ENCODE data around the gene RECQL5.
"Not testable (repeated sequence)": the region's sequence is repeated elsewhere in the genome, so short reads cannot be mapped to it uniquely, and the experiment has no call there.

Gene RECQL5

GRCh38 chr17:75649687-75650086 lies 17.3 kb downstream of the RECQL5 start:
- in situ Hi-C loops (cut with MboI; ENCODE audit: low sequenced_read_pairs) = no loop called here

GRCh38 chr17:75647921-75648320 lies 19.0 kb downstream of the RECQL5 start:
- in situ Hi-C loops (cut with MboI; ENCODE audit: low sequenced_read_pairs) = no loop called here

GRCh38 chr17:75647061-75647460 lies 19.9 kb downstream of the RECQL5 start:
- in situ Hi-C loops (cut with MboI; ENCODE audit: low sequenced_read_pairs) = no loop called here

GRCh38 chr17:75646638-75646992 lies 20.3 kb downstream of the RECQL5 start:
- in situ Hi-C loops (cut with MboI; ENCODE audit: low sequenced_read_pairs) = no loop called here

GRCh38 chr17:75645889-75646637 lies 20.9 kb downstream of the RECQL5 start:
- in situ Hi-C loops (cut with MboI; ENCODE audit: low sequenced_read_pairs) = no loop called here

GRCh38 chr17:75645501-75645888 lies 21.5 kb downstream of the RECQL5 start:
- in situ Hi-C loops (cut with MboI; ENCODE audit: low sequenced_read_pairs) = no loop called here

GRCh38 chr17:75643643-75644017 lies 23.3 kb downstream of the RECQL5 start:
- in situ Hi-C loops (cut with MboI; ENCODE audit: low sequenced_read_pairs) = no loop called here

GRCh38 chr17:75642784-75643642 lies 23.9 kb downstream of the RECQL5 start:
- in situ Hi-C loops (cut with MboI; ENCODE audit: low sequenced_read_pairs) = no loop called here

GRCh38 chr17:75642182-75642783 lies 24.7 kb downstream of the RECQL5 start:
- in situ Hi-C loops (cut with MboI; ENCODE audit: low sequenced_read_pairs) = no loop called here

GRCh38 chr17:75641343-75641742 lies 25.6 kb downstream of the RECQL5 start:
- in situ Hi-C loops (cut with MboI; ENCODE audit: low sequenced_read_pairs) = no loop called here

- in situ Hi-C loops (cut with MboI; ENCODE audit: low sequenced_read_pairs) = no loop called here
These were observed 26.3 kb downstream of the RECQL5 start for GRCh38 chr17:75640556-75641119.

- in situ Hi-C loops (cut with MboI; ENCODE audit: low sequenced_read_pairs) = no loop called here
These were observed 27.0 kb downstream of the RECQL5 start for GRCh38 chr17:75639771-75640555.

- in situ Hi-C loops (cut with MboI; ENCODE audit: low sequenced_read_pairs) = no loop called here
These were observed 27.6 kb downstream of the RECQL5 start for GRCh38 chr17:75639327-75639726.

GRCh38 chr17:75638893-75639292 lies 28.1 kb downstream of the RECQL5 start:
- in situ Hi-C loops (cut with MboI; ENCODE audit: low sequenced_read_pairs) = no loop called here

GRCh38 chr17:75638039-75638438 lies 28.9 kb downstream of the RECQL5 start:
- in situ Hi-C loops (cut with MboI; ENCODE audit: low sequenced_read_pairs) = not testable (repeated sequence)

GRCh38 chr17:75637551-75637950 lies 29.4 kb downstream of the RECQL5 start:
- in situ Hi-C loops (cut with MboI; ENCODE audit: low sequenced_read_pairs) = no loop called here

- in situ Hi-C loops (cut with MboI; ENCODE audit: low sequenced_read_pairs) = no loop called here
These were observed 29.8 kb downstream of the RECQL5 start for GRCh38 chr17:75637143-75637538.

GRCh38 chr17:75636381-75637142 lies 30.4 kb downstream of the RECQL5 start:
- in situ Hi-C loops (cut with MboI; ENCODE audit: low sequenced_read_pairs) = no loop called here

- in situ Hi-C loops (cut with MboI; ENCODE audit: low sequenced_read_pairs) = no loop called here
These were observed 31.2 kb downstream of the RECQL5 start for GRCh38 chr17:75635610-75636202.

Data from HL-60/S4 (cell line).